IMR-90 (cell line): ENCODE results near the gene TGFB3. TPM values are rescaled to one million over a fixed set of nuclear protein-coding genes. Genes with fewer than 3 reads are reported as not detected.

Experiments
- ATAC-seq: fragments of 200-7000 bp; cut with Tn5 transposase; 2 replicates; pipeline ENCODE4 v1.9.1; 2020; ENCODE audit warnings: low read depth, mild to moderate bottlenecking, moderate library complexity
- BruUV-seq: library from RNA; stranded (reverse); fragments of 400-500 nt; replicated peaks from 2 replicates; lab custom pipeline; 2021; lab: Mats Ljungman, UMichigan
- CTCF ChIA-PET: fragments of 300-600 bp; formaldehyde crosslinking; extraction: SDS; loops from one replicate; lab custom pipeline; 2021; ENCODE audit warnings: antibody characterized with exemption; lab: Yijun Ruan, JAX
- POLR2A ChIA-PET: fragments of 300-600 bp; sonication (Branson Sonifier 250); formaldehyde crosslinking; loops from one replicate; lab custom pipeline; 2022; ENCODE audit warnings: antibody characterized with exemption; ENCODE audit not compliant: unreplicated experiment; lab: Charles Lee
- DNase-seq: peaks from one replicate; pipeline ENCODE4 v3.0.0; 2013
- H2AFZ ChIP-seq: replicated peaks from 2 replicates; pipeline ENCODE3; 2013; ENCODE audit warnings: low read length, mild to moderate bottlenecking; ENCODE audit not compliant: poor library complexity
- H2AK5ac ChIP-seq: 2 replicates; pipeline ENCODE4 v1.6.1; 2013; ENCODE audit warnings: low read depth, low read length, inconsistent platforms
- H2AK9ac ChIP-seq: replicated peaks from 2 replicates; pipeline ENCODE3; 2013; ENCODE audit warnings: mild to moderate bottlenecking, low read depth, low read length, moderate library complexity; ENCODE audit not compliant: poor library complexity
- H2BK120ac ChIP-seq: 2 replicates; pipeline ENCODE4 v1.6.1; 2013; ENCODE audit warnings: low read depth, low read length, inconsistent platforms
- H2BK15ac ChIP-seq: 3 replicates; pipeline ENCODE4 v1.6.1; 2013; ENCODE audit warnings: low read depth, low read length, inconsistent platforms
- H2BK20ac ChIP-seq: 2 replicates; pipeline ENCODE4 v1.6.1; 2013; ENCODE audit warnings: low read depth, mild to moderate bottlenecking, inconsistent platforms, low read length, moderate library complexity
- H2BK5ac ChIP-seq: 2 replicates; pipeline ENCODE4 v1.6.1; 2013; ENCODE audit warnings: mild to moderate bottlenecking, low read depth, low read length, inconsistent platforms; ENCODE audit not compliant: poor library complexity, severe bottlenecking
- H3K14ac ChIP-seq: replicated peaks from 2 replicates; pipeline ENCODE4 v1.6.1; 2013; ENCODE audit warnings: low read depth, low read length, inconsistent platforms
- H3K18ac ChIP-seq: 2 replicates; pipeline ENCODE4 v1.6.1; 2013; ENCODE audit warnings: low read depth, low read length, control low read depth
- H3K23ac ChIP-seq: 2 replicates; pipeline ENCODE4 v1.6.1; 2013; ENCODE audit warnings: low read depth, low read length, inconsistent platforms
- H3K27ac ChIP-seq: 2 replicates; pipeline ENCODE4 v1.5.1; 2013; ENCODE audit warnings: mild to moderate bottlenecking, control low read depth, low read length; ENCODE audit not compliant: insufficient read depth
- H3K27me3 ChIP-seq: 2 replicates; pipeline ENCODE4 v1.6.1; 2013; ENCODE audit warnings: low read length; ENCODE audit not compliant: control insufficient read depth, insufficient read depth
- H3K36me3 ChIP-seq: 2 replicates; pipeline ENCODE4 v1.6.1; 2013; ENCODE audit warnings: low read length, mixed read lengths; ENCODE audit not compliant: control insufficient read depth, insufficient read depth
- H3K4ac ChIP-seq: 2 replicates; pipeline ENCODE4 v1.6.1; 2013; ENCODE audit warnings: low read depth, low read length, inconsistent platforms
- H3K4me1 ChIP-seq: 2 replicates; pipeline ENCODE4 v1.6.1; 2013; ENCODE audit warnings: low read length, mixed read lengths; ENCODE audit not compliant: control insufficient read depth, insufficient read depth
- H3K4me2 ChIP-seq: 2 replicates; pipeline ENCODE4 v1.6.1; 2013; ENCODE audit warnings: low read depth, mild to moderate bottlenecking, control low read depth, low read length, moderate library complexity
- H3K4me3 ChIP-seq: 2 replicates; pipeline ENCODE4 v1.5.1; 2013; ENCODE audit warnings: low read depth, mild to moderate bottlenecking, control low read depth, low read length, moderate library complexity; ENCODE audit not compliant: insufficient read depth
- H3K56ac ChIP-seq: 2 replicates; pipeline ENCODE4 v1.6.1; 2013; ENCODE audit warnings: low read length, inconsistent platforms; ENCODE audit not compliant: insufficient read depth; ENCODE audit errors: extremely low read depth
- H3K79me1 ChIP-seq, 2 experiments: 2 replicates each; pipeline ENCODE4 v1.6.1; 2013; ENCODE audit warnings: low read length in 2 of 2, inconsistent platforms in 1 of 2, low read depth in 1 of 2
- H3K9ac ChIP-seq: 2 replicates; pipeline ENCODE4 v1.6.1; 2013; ENCODE audit warnings: low read depth, low read length, control low read depth
- H3K9me1 ChIP-seq: 2 replicates; pipeline ENCODE4 v1.6.1; 2013; ENCODE audit warnings: low read length, inconsistent platforms; ENCODE audit not compliant: insufficient read depth
- H3K9me3 ChIP-seq: 2 replicates; pipeline ENCODE4 v1.6.1; 2013; ENCODE audit warnings: low read length; ENCODE audit not compliant: control insufficient read depth, insufficient read depth
- H4K20me1 ChIP-seq: 2 replicates; pipeline ENCODE4 v1.6.1; 2013; ENCODE audit warnings: low read length, inconsistent platforms; ENCODE audit not compliant: insufficient read depth
- H4K5ac ChIP-seq: 2 replicates; pipeline ENCODE4 v1.6.1; 2013; ENCODE audit warnings: mild to moderate bottlenecking, low read depth, low read length, control low read depth
- H4K8ac ChIP-seq, 2 experiments: 2 replicates each; pipeline ENCODE4 v1.6.1; 2013; ENCODE audit warnings: low read depth in 2 of 2, low read length in 2 of 2, control low read depth in 1 of 2, inconsistent platforms in 1 of 2
- H4K91ac ChIP-seq: 2 replicates; pipeline ENCODE4 v1.6.1; 2013; ENCODE audit warnings: low read depth, low read length, inconsistent platforms; ENCODE audit not compliant: insufficient read depth
- CEBPB ChIP-seq: IDR thresholded peaks from 2 replicates; pipeline ENCODE4 v1.6.1; 2012; ENCODE audit warnings: low read depth, low read length, improper control_type of control experiment
- WGBS, 2 experiments: methylation state at CpG; one replicate each; pipeline versions ENCODE4 v1.1.5 to v1.1.7; 2013; ENCODE audit warnings: missing lambda C conversion rate in 2 of 2; ENCODE audit not compliant: insufficient read length in 1 of 2; ENCODE audit errors: extremely low coverage in 2 of 2; 5-methylcytosine and 5-hydroxymethylcytosine counted together
- dilution Hi-C: fragments of 300-500 bp; cut with HindIII; formaldehyde crosslinking; loops from one replicate; pipeline ENCODE4 v1.14.3; 2018; ENCODE audit warnings: low sequenced_read_pairs; ENCODE audit not compliant: unreplicated experiment
- in situ Hi-C: fragments of 300-500 bp; cut with MboI; formaldehyde crosslinking; loops from 3 replicates; pipeline ENCODE4 v1.14.3; 2019; ENCODE audit warnings: low sequenced_read_pairs, inconsistent platforms, mixed read lengths
- intact Hi-C: fragments of 100-400 bp; cut with micrococcal nuclease; formaldehyde crosslinking; loops from 2 replicates; pipeline ENCODE4 v1.10.0; 2022
- polyA plus RNA-seq, 3 experiments: library from polyadenylated mRNA; depleted of rRNA; stranded (reverse); fragments of >200 nt; gene quantifications; 2 replicates each; pipeline ENCODE4 v1.2.3, GENCODE V29; 2012; ENCODE audit warnings: low replicate concordance in 1 of 3
- total RNA-seq: library from RNA; depleted of rRNA; stranded (reverse); fragments of >200 nt; gene quantifications from 2 replicates; pipeline ENCODE4 v1.2.3, GENCODE V29; 2012
- TF ChIP-seq, protein P1 (sequence below): conservative IDR thresholded peaks from 2 replicates; pipeline ENCODE4 v1.5.1; 2012; ENCODE audit warnings: mild to moderate bottlenecking, low read depth, low read length, improper control_type of control experiment

Gene TGFB3
- total and polyA plus RNA-seq, 2 of the 4 experiments (the other 2 are of a cell fraction): 2.2 to 4.3 TPM

DNA sequence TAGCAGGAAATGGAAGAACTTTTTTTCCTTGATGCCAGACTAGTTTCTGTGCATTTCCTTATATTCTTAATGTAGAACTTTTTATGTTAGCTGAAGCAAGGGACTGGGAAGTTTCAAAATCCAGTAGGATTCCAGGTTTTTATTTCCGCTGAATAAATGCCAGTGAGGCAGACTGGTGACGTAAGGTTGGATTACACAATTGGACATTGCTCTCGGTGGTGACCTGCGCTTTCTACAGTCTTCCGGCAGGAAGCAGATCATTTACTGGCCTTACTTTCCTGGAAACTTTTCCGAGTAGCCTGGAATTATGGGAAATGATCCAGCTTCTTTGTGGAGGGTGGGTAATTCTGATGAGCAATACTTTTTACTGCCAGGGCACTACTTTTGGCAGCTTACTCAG lies 7.3 kb upstream of the TGFB3 start:
- no peak overlapping the region for H3K9ac ChIP-seq
- H3K9me3 ChIP-seq: no peaks in the 10 kb centered on the region
- no peak overlapping the region for H2BK5ac ChIP-seq
- peaks cover 5% of the 10 kb centered on the region; the same call in 1 of the 2 replicates for H3K9me1 ChIP-seq
- peak; percentile 72 for TF ChIP-seq CEBPB
- TF ChIP-seq, protein P1, sequence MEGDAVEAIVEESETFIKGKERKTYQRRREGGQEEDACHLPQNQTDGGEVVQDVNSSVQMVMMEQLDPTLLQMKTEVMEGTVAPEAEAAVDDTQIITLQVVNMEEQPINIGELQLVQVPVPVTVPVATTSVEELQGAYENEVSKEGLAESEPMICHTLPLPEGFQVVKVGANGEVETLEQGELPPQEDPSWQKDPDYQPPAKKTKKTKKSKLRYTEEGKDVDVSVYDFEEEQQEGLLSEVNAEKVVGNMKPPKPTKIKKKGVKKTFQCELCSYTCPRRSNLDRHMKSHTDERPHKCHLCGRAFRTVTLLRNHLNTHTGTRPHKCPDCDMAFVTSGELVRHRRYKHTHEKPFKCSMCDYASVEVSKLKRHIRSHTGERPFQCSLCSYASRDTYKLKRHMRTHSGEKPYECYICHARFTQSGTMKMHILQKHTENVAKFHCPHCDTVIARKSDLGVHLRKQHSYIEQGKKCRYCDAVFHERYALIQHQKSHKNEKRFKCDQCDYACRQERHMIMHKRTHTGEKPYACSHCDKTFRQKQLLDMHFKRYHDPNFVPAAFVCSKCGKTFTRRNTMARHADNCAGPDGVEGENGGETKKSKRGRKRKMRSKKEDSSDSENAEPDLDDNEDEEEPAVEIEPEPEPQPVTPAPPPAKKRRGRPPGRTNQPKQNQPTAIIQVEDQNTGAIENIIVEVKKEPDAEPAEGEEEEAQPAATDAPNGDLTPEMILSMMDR: no peak
- H3K23ac ChIP-seq: no peak overlapping the region
- H3K79me1 ChIP-seq: peaks cover 12 to 15% of the 10 kb centered on the region in 2 experiments
- ChIA-PET POLR2A (no interaction called here), CTCF (no interaction called here)
- no peak overlapping the region for H3K4me3 ChIP-seq
- H3K36me3 ChIP-seq: peaks cover 17% of the 10 kb centered on the region
- H4K20me1 ChIP-seq: no peaks in the 10 kb centered on the region; the same call in 1 of the 2 replicates
- H2AK9ac ChIP-seq: no peak overlapping the region
- no peak overlapping the region for H2BK120ac ChIP-seq
- no peak overlapping the region for H2AK5ac ChIP-seq
- no TSS peak for BruUV-seq
- dilution Hi-C loops: no loop called here
- H3K56ac ChIP-seq: no peak overlapping the region
- DNase-seq (peak; percentile 69), ATAC-seq (no peak)
- H4K91ac ChIP-seq: no peak overlapping the region
- intact Hi-C loops: no loop called here
- 100% methylated on average over 2 of the region's 6 CpGs; no CpG with 5 or more reads in 1 of the 2 experiments for WGBS, 2 experiments
- H3K4me2 ChIP-seq: no peak overlapping the region
- in situ Hi-C loops: loop anchor here (10.0 to 25.0 kb wide), 3 partner anchors 194 to 1073 kb away; partner anchors contain the start of gene FLVCR2
- H2BK20ac ChIP-seq: no peak overlapping the region
- H3K27me3 ChIP-seq: no peaks in the 10 kb centered on the region
- H3K4ac ChIP-seq: no peak overlapping the region
- no peak overlapping the region for H4K5ac ChIP-seq
- no peak overlapping the region for H3K14ac ChIP-seq
- no peak overlapping the region for H2BK15ac ChIP-seq
- no peak overlapping the region for H2AFZ ChIP-seq
- peaks cover 3% of the 10 kb centered on the region for H3K4me1 ChIP-seq
- no peak overlapping the region for H4K8ac ChIP-seq
- H3K27ac ChIP-seq: no peak overlapping the region
- no peak overlapping the region for H3K18ac ChIP-seq
